NCI-H82 treated with DMSO at 0.1 percent for 48 hours (cell line): ENCODE data around the gene IGF2.

Experiments
- DNase-seq: peaks from one replicate; lab custom pipeline; 2025; ENCODE audit not compliant: unreplicated experiment; lab: John Stamatoyannopoulos, UW

IGF2 gene

GRCh38 chr11:2169626-2170570 lies 30.7 kb upstream of the IGF2 start:
- no peak for DNase-seq

GRCh38 chr11:2169005-2169378 lies 29.8 kb upstream of the IGF2 start:
- no peak for DNase-seq

GRCh38 chr11:2168286-2169004 lies 29.3 kb upstream of the IGF2 start:
- no peak for DNase-seq

- DNase-seq: no peak
These were observed 28.2 kb upstream of the IGF2 start for GRCh38 chr11:2167141-2168045.

GRCh38 chr11:2166091-2166851 lies 27.1 kb upstream of the IGF2 start:
- no peak for DNase-seq

- no peak for DNase-seq
These were observed 26.4 kb upstream of the IGF2 start for GRCh38 chr11:2165571-2165970.

GRCh38 chr11:2164861-2165555 lies 25.8 kb upstream of the IGF2 start:
- DNase-seq: no peak

- DNase-seq: no peak
These were observed 24.9 kb upstream of the IGF2 start for GRCh38 chr11:2164081-2164480.

GRCh38 chr11:2163428-2163978 lies 24.3 kb upstream of the IGF2 start:
- no peak for DNase-seq

- DNase-seq: no peak
These were observed 21.6 kb upstream of the IGF2 start, which contains the start of gene INS for GRCh38 chr11:2160736-2161259. TSS of gene INS (minus strand) at chr11:2161209. CDS start at chr11:2160971, 238 bp downstream.

- DNase-seq: no peak
These were observed 20.6 kb upstream of the IGF2 start for GRCh38 chr11:2159536-2160413.

GRCh38 chr11:2158966-2159365 lies 19.8 kb upstream of the IGF2 start:
- no peak for DNase-seq

- no peak for DNase-seq
These were observed 19.1 kb upstream of the IGF2 start for GRCh38 chr11:2158296-2158737.

- no peak for DNase-seq
These were observed 18.3 kb upstream of the IGF2 start for GRCh38 chr11:2157294-2158040.

- no peak for DNase-seq
These were observed 17.4 kb upstream of the IGF2 start for GRCh38 chr11:2156416-2157182.

- DNase-seq: no peak
These were observed 16.3 kb upstream of the IGF2 start for GRCh38 chr11:2155511-2155910.

- DNase-seq: no peak
These were observed 15.7 kb upstream of the IGF2 start for GRCh38 chr11:2154889-2155288.
